Sigmoid colon (tissue), 4 donors: ENCODE data around the gene PSD4.

Source experiments
- EP300 ChIP-seq, 4 donors: sonication (generic); formaldehyde crosslinking; IDR thresholded peaks; one replicate each; pipeline ENCODE4 v1.6.1; 2017; ENCODE audit warnings: antibody characterized with exemption in 4 of 4
- POLR2A ChIP-seq, 2 donors: fragments of 450-650 bp; IDR thresholded peaks; one replicate each; pipeline ENCODE4 v1.6.1; 2016; ENCODE audit warnings: antibody characterized with exemption in 2 of 2, mild to moderate bottlenecking in 2 of 2, moderate library complexity in 2 of 2
- POLR2AphosphoS5 ChIP-seq, 4 donors: sonication (generic); formaldehyde crosslinking; IDR thresholded peaks; one replicate each; pipeline ENCODE4 v1.6.1; 2017; ENCODE audit warnings: antibody characterized with exemption in 4 of 4
- TF ChIP-seq, protein P1 (sequence below), 4 experiments: fragments of 450-650 bp in 3 of 4; fragments of 200-600 bp in 1 of 4; IDR thresholded peaks; one replicate each; pipeline ENCODE4 v1.5.1; 2016 to 2019; ENCODE audit warnings: antibody characterized with exemption in 4 of 4, mild to moderate bottlenecking in 3 of 4, moderate library complexity in 2 of 4

DNA sequence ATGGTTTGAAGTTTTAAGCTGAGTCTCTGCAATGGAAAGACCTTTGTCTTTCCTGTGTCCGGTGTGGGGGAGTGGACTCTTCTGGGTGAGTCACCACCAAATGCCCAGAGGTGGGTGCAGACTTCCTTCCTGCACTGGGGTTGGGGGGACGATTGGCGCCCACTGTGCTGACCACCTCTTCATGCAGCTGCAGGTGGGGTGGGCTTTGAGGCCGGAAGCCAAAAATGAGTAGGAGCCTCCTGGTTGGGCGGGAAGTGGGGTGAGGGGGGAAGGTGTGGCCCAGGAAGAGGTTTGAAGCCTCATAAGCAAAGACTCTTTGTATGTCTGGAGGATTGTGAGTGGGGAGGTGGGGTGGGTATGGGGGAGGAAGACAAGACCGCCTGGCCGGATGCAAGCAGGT is 77.3 kb downstream of the PSD4 start:
- TF ChIP-seq POLR2A (IDR thresholded peaks at IDR 0.05) (no peak), POLR2AphosphoS5 (IDR thresholded peaks at IDR 0.05) (no peak), EP300 (IDR thresholded peaks at IDR 0.05) (no peak)
- TF ChIP-seq, protein P1, sequence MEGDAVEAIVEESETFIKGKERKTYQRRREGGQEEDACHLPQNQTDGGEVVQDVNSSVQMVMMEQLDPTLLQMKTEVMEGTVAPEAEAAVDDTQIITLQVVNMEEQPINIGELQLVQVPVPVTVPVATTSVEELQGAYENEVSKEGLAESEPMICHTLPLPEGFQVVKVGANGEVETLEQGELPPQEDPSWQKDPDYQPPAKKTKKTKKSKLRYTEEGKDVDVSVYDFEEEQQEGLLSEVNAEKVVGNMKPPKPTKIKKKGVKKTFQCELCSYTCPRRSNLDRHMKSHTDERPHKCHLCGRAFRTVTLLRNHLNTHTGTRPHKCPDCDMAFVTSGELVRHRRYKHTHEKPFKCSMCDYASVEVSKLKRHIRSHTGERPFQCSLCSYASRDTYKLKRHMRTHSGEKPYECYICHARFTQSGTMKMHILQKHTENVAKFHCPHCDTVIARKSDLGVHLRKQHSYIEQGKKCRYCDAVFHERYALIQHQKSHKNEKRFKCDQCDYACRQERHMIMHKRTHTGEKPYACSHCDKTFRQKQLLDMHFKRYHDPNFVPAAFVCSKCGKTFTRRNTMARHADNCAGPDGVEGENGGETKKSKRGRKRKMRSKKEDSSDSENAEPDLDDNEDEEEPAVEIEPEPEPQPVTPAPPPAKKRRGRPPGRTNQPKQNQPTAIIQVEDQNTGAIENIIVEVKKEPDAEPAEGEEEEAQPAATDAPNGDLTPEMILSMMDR (IDR thresholded peaks at IDR 0.05): no peak
